HEK293 (cell line): ENCODE measurements around the gene LY6G5C.

ENCODE experiments used
- BCL11B ChIP-seq: fragments of 450-650 bp; formaldehyde crosslinking; IDR thresholded peaks from 2 replicates; pipeline ENCODE4 v1.5.1; 2016; ENCODE audit warnings: low read depth, missing biosample characterization, missing genetic modification characterization
- FEZF1 ChIP-seq: fragments of 450-650 bp; formaldehyde crosslinking; IDR thresholded peaks from 2 replicates; pipeline ENCODE4 v1.5.1; 2016; ENCODE audit warnings: missing biosample characterization, missing genetic modification characterization
- GFI1B ChIP-seq: fragments of 450-650 bp; formaldehyde crosslinking; IDR thresholded peaks from 2 replicates; pipeline ENCODE4 v1.5.1; 2016; ENCODE audit warnings: missing biosample characterization, missing genetic modification characterization
- GLI2 ChIP-seq: fragments of 450-650 bp; formaldehyde crosslinking; IDR thresholded peaks from 2 replicates; pipeline ENCODE4; 2017; ENCODE audit warnings: missing biosample characterization, missing genetic modification characterization, low read depth, borderline replicate concordance
- GLI4 ChIP-seq: fragments of 450-650 bp; formaldehyde crosslinking; IDR thresholded peaks from 2 replicates; pipeline ENCODE4 v1.5.1; 2016; ENCODE audit warnings: missing biosample characterization, missing genetic modification characterization
- INSM2 ChIP-seq: fragments of 450-650 bp; formaldehyde crosslinking; IDR thresholded peaks from 2 replicates; pipeline ENCODE4 v1.5.1; 2016; ENCODE audit warnings: missing biosample characterization, missing genetic modification characterization
- KLF1 ChIP-seq: fragments of 450-650 bp; formaldehyde crosslinking; IDR thresholded peaks from 2 replicates; pipeline ENCODE4 v1.5.1; 2016; ENCODE audit warnings: missing biosample characterization, missing genetic modification characterization
- KLF8 ChIP-seq: fragments of 450-650 bp; formaldehyde crosslinking; IDR thresholded peaks from 2 replicates; pipeline ENCODE4 v1.5.1; 2016; ENCODE audit warnings: missing biosample characterization, missing genetic modification characterization
- MEIS1 ChIP-seq: sonication (generic); formaldehyde crosslinking; IDR thresholded peaks from 2 replicates; pipeline ENCODE4 v1.8.1; 2022; ENCODE audit warnings: missing genetic modification reagents, mild to moderate bottlenecking, borderline replicate concordance
- OSR2 ChIP-seq: fragments of 450-650 bp; formaldehyde crosslinking; IDR thresholded peaks from 2 replicates; pipeline ENCODE4 v1.5.1; 2016; ENCODE audit warnings: missing biosample characterization, missing genetic modification characterization
- SALL2 ChIP-seq: fragments of 450-650 bp; formaldehyde crosslinking; IDR thresholded peaks from 2 replicates; pipeline ENCODE4 v1.5.0; 2017; ENCODE audit warnings: missing biosample characterization, mild to moderate bottlenecking, missing genetic modification characterization, borderline replicate concordance
- SCRT2 ChIP-seq: fragments of 450-650 bp; formaldehyde crosslinking; IDR thresholded peaks from 2 replicates; pipeline ENCODE4 v1.5.1; 2016; ENCODE audit warnings: missing biosample characterization, missing genetic modification characterization
- TCF7L2 ChIP-seq: IDR thresholded peaks from 2 replicates; pipeline ENCODE4 v1.6.1; 2011; ENCODE audit warnings: low read depth, mild to moderate bottlenecking, inconsistent platforms, low read length, moderate library complexity, borderline replicate concordance
- ZFP37 ChIP-seq: fragments of 450-650 bp; formaldehyde crosslinking; IDR thresholded peaks from 2 replicates; pipeline ENCODE4 v1.5.1; 2016; ENCODE audit warnings: missing biosample characterization, missing genetic modification characterization
- ZNF140 ChIP-seq: fragments of 450-650 bp; formaldehyde crosslinking; IDR thresholded peaks from 2 replicates; pipeline ENCODE4 v1.5.1; 2016; ENCODE audit warnings: missing biosample characterization, missing genetic modification characterization
- ZNF155 ChIP-seq: fragments of 450-650 bp; formaldehyde crosslinking; IDR thresholded peaks from 2 replicates; pipeline ENCODE4 v1.5.1; 2016; ENCODE audit warnings: missing biosample characterization, missing genetic modification characterization
- ZNF2 ChIP-seq: fragments of 450-650 bp; formaldehyde crosslinking; IDR thresholded peaks from 2 replicates; pipeline ENCODE4 v1.5.1; 2016; ENCODE audit warnings: missing biosample characterization, missing genetic modification characterization
- ZNF202 ChIP-seq: fragments of 450-650 bp; formaldehyde crosslinking; IDR thresholded peaks from 2 replicates; pipeline ENCODE4 v1.5.1; 2016; ENCODE audit warnings: missing biosample characterization, missing genetic modification characterization, borderline replicate concordance
- ZNF221 ChIP-seq: fragments of 450-650 bp; formaldehyde crosslinking; IDR thresholded peaks from 2 replicates; pipeline ENCODE4 v1.5.1; 2017; ENCODE audit warnings: missing biosample characterization, missing genetic modification characterization, borderline replicate concordance
- ZNF24 ChIP-seq: fragments of 450-650 bp; formaldehyde crosslinking; IDR thresholded peaks from 2 replicates; pipeline ENCODE4 v1.5.1; 2016; ENCODE audit warnings: missing biosample characterization, missing genetic modification characterization
- ZNF248 ChIP-seq: fragments of 450-650 bp; formaldehyde crosslinking; IDR thresholded peaks from 2 replicates; pipeline ENCODE4 v1.5.1; 2017; ENCODE audit warnings: missing biosample characterization, missing genetic modification characterization
- ZNF26 ChIP-seq: fragments of 450-650 bp; formaldehyde crosslinking; IDR thresholded peaks from 2 replicates; pipeline ENCODE4 v1.5.1; 2016; ENCODE audit warnings: missing biosample characterization, missing genetic modification characterization
- ZNF335 ChIP-seq: fragments of 450-650 bp; formaldehyde crosslinking; conservative IDR thresholded peaks from 2 replicates; pipeline ENCODE4 v1.5.1; 2016; ENCODE audit warnings: missing biosample characterization, missing genetic modification characterization
- ZNF37A ChIP-seq: fragments of 450-650 bp; IDR thresholded peaks from 2 replicates; pipeline ENCODE4 v1.5.1; 2018; ENCODE audit warnings: missing biosample characterization, missing genetic modification characterization
- ZNF394 ChIP-seq: fragments of 450-650 bp; formaldehyde crosslinking; IDR thresholded peaks from 2 replicates; pipeline ENCODE4 v1.5.1; 2016; ENCODE audit warnings: missing biosample characterization, missing genetic modification characterization, mild to moderate bottlenecking, moderate library complexity, borderline replicate concordance
- ZNF423 ChIP-seq: fragments of 450-650 bp; formaldehyde crosslinking; IDR thresholded peaks from 2 replicates; pipeline ENCODE4 v1.5.1; 2016; ENCODE audit warnings: missing biosample characterization, missing genetic modification characterization
- ZNF521 ChIP-seq: fragments of 450-650 bp; formaldehyde crosslinking; IDR thresholded peaks from 2 replicates; pipeline ENCODE4 v1.5.1; 2017; ENCODE audit warnings: missing biosample characterization, mild to moderate bottlenecking, missing genetic modification characterization
- ZNF530 ChIP-seq: fragments of 450-650 bp; formaldehyde crosslinking; IDR thresholded peaks from 2 replicates; pipeline ENCODE4 v1.5.1; 2016; ENCODE audit warnings: low read depth, missing biosample characterization, missing genetic modification characterization
- ZNF544 ChIP-seq: fragments of 450-650 bp; formaldehyde crosslinking; IDR thresholded peaks from 2 replicates; pipeline ENCODE4 v1.5.0; 2017; ENCODE audit warnings: missing biosample characterization, missing genetic modification characterization
- ZNF549 ChIP-seq: fragments of 450-650 bp; IDR thresholded peaks from 2 replicates; pipeline ENCODE4 v1.5.1; 2018; ENCODE audit warnings: missing biosample characterization, missing genetic modification characterization, mild to moderate bottlenecking, inconsistent platforms, moderate library complexity
- ZNF585B ChIP-seq: fragments of 450-650 bp; formaldehyde crosslinking; IDR thresholded peaks from 2 replicates; pipeline ENCODE4 v1.5.1; 2016; ENCODE audit warnings: missing biosample characterization, missing genetic modification characterization
- ZNF596 ChIP-seq: fragments of 450-650 bp; IDR thresholded peaks from 2 replicates; pipeline ENCODE4 v1.5.0; 2018; ENCODE audit warnings: missing biosample characterization, mild to moderate bottlenecking, missing genetic modification characterization, moderate library complexity
- ZNF626 ChIP-seq: fragments of 450-650 bp; sonication (Bioruptor Pico); formaldehyde crosslinking; IDR thresholded peaks from 2 replicates; pipeline ENCODE4 v1.5.1; 2018; ENCODE audit warnings: missing biosample characterization, missing genetic modification characterization, inconsistent platforms
- ZNF654 ChIP-seq: fragments of 450-650 bp; formaldehyde crosslinking; IDR thresholded peaks from 2 replicates; pipeline ENCODE4 v1.5.1; 2016; ENCODE audit warnings: low read depth, missing biosample characterization, missing genetic modification characterization
- ZNF658 ChIP-seq: fragments of 450-650 bp; formaldehyde crosslinking; IDR thresholded peaks from 2 replicates; pipeline ENCODE4; 2016; ENCODE audit warnings: missing biosample characterization, missing genetic modification characterization
- ZNF664 ChIP-seq: fragments of 450-650 bp; formaldehyde crosslinking; IDR thresholded peaks from 2 replicates; pipeline ENCODE4 v1.5.1; 2016; ENCODE audit warnings: missing biosample characterization, missing genetic modification characterization
- ZNF707 ChIP-seq: fragments of 450-650 bp; formaldehyde crosslinking; IDR thresholded peaks from 2 replicates; pipeline ENCODE4 v1.5.1; 2016; ENCODE audit warnings: missing biosample characterization, missing genetic modification characterization
- ZNF785 ChIP-seq: fragments of 450-650 bp; formaldehyde crosslinking; IDR thresholded peaks from 2 replicates; pipeline ENCODE4 v1.5.1; 2016; ENCODE audit warnings: missing biosample characterization, missing genetic modification characterization
- ZNF830 ChIP-seq: fragments of 450-650 bp; IDR thresholded peaks from 2 replicates; pipeline ENCODE4 v1.5.0; 2018; ENCODE audit warnings: missing biosample characterization, missing genetic modification characterization, low read depth, mild to moderate bottlenecking, moderate library complexity
- TF ChIP-seq, protein P1 (sequence below): fragments of 450-650 bp; formaldehyde crosslinking; IDR thresholded peaks from 2 replicates; pipeline ENCODE4 v1.5.1; 2016; ENCODE audit warnings: missing biosample characterization, missing genetic modification characterization

LY6G5C gene

GRCh38 chr6:31665501-31666336 is 15.1 kb downstream of the LY6G5C start, which contains the start of gene CSNK2B (continued):
- TF ChIP-seq ZNF830 (tag by site-specific recombination) (no peak), GFI1B (tag by site-specific recombination) (no peak), ZNF37A (tag by site-specific recombination) (no peak), GLI4 (tag by site-specific recombination) (no peak), ZNF530 (tag by site-specific recombination) (no peak), ZNF248 (no peak), SALL2 (tag by site-specific recombination) (no peak), ZNF202 (tag by site-specific recombination) (no peak), FEZF1 (tag by site-specific recombination) (no peak), MEIS1 (CRISPR knock-in tag) (no peak), ZNF544 (tag by site-specific recombination) (no peak), ZNF521 (tag by site-specific recombination) (no peak), ZNF596 (tag by site-specific recombination) (no peak), ZNF24 (no peak), ZNF626 (tag by site-specific recombination) (no peak), ZNF664 (tag by site-specific recombination) (no peak), ZNF585B (tag by site-specific recombination) (no peak), ZNF155 (no peak), ZNF658 (tag by site-specific recombination) (no peak), ZNF140 (tag by site-specific recombination) (no peak), ZNF335 (tag by site-specific recombination) (peak; percentile 99), GLI2 (tag by site-specific recombination) (no peak), ZNF785 (tag by site-specific recombination) (no peak), ZNF394 (no peak), ZNF423 (tag by site-specific recombination) (no peak), ZNF221 (no peak), ZNF2 (tag by site-specific recombination) (no peak), ZNF707 (tag by site-specific recombination) (no peak), ZFP37 (tag by site-specific recombination) (no peak), ZNF26 (tag by site-specific recombination) (no peak), ZNF549 (tag by site-specific recombination) (no peak), KLF1 (tag by site-specific recombination) (peak; percentile 41; the same call in 1 of the 2 replicates), TCF7L2 (peak; percentile 44; the same call in 1 of the 2 replicates), OSR2 (tag by site-specific recombination) (no peak), SCRT2 (tag by site-specific recombination) (peak; percentile 6), INSM2 (tag by site-specific recombination) (no peak), ZNF654 (tag by site-specific recombination) (no peak), KLF8 (tag by site-specific recombination) (peak; percentile 76), BCL11B (tag by site-specific recombination) (no peak)
- TF ChIP-seq, protein P1, sequence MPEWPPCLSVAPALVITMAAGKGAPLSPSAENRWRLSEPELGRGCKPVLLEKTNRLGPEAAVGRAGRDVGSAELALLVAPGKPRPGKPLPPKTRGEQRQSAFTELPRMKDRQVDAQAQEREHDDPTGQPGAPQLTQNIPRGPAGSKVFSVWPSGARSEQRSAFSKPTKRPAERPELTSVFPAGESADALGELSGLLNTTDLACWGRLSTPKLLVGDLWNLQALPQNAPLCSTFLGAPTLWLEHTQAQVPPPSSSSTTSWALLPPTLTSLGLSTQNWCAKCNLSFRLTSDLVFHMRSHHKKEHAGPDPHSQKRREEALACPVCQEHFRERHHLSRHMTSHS, result no peak
